Keratinocyte (primary cell): Measurements from ENCODE around the gene BCOR.

Experiments
- EZH2 ChIP-seq: IDR thresholded peaks from one replicate; pipeline ENCODE4 v1.6.1; 2012; ENCODE audit warnings: inconsistent platforms, mild to moderate bottlenecking, low read length, moderate library complexity
- TF ChIP-seq, protein P1 (sequence below), 3 experiments: IDR thresholded peaks in 1 of 3; conservative IDR thresholded peaks in 1 of 3; optimal IDR thresholded peaks in 1 of 3; 2 replicates in 2 of 3; 3 replicates in 1 of 3; pipeline versions ENCODE3 to v1.5.1; 2011; ENCODE audit warnings: low read length in 3 of 3, mild to moderate bottlenecking in 3 of 3, moderate library complexity in 2 of 3, control low read depth in 1 of 3, inconsistent platforms in 1 of 3; ENCODE audit not compliant: insufficient read depth in 2 of 3; ENCODE audit errors: extremely low read depth in 1 of 3

DNA sequence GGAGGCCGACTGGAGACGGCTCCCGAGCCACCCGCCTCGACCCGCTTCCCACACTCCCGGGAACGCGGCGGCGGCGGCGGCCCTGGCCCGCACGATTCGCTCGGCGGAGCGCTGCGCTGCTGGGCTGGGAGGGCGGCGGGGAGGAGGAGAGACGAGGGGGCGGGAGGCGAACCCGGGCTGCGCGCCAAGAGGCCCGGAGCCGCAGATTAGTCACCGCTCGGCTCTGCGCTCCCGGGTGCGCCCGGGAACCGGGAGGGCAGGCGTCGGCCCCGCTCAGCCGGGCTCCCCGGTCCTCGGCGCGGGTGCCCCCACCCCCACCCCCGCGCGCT lies 11.2 kb upstream of the BCOR start:
- TF ChIP-seq, protein P1, sequence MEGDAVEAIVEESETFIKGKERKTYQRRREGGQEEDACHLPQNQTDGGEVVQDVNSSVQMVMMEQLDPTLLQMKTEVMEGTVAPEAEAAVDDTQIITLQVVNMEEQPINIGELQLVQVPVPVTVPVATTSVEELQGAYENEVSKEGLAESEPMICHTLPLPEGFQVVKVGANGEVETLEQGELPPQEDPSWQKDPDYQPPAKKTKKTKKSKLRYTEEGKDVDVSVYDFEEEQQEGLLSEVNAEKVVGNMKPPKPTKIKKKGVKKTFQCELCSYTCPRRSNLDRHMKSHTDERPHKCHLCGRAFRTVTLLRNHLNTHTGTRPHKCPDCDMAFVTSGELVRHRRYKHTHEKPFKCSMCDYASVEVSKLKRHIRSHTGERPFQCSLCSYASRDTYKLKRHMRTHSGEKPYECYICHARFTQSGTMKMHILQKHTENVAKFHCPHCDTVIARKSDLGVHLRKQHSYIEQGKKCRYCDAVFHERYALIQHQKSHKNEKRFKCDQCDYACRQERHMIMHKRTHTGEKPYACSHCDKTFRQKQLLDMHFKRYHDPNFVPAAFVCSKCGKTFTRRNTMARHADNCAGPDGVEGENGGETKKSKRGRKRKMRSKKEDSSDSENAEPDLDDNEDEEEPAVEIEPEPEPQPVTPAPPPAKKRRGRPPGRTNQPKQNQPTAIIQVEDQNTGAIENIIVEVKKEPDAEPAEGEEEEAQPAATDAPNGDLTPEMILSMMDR (optimal IDR thresholded peaks at IDR 0.05 in 1 of 3, IDR thresholded peaks at IDR 0.05 in 1 of 3, conservative IDR thresholded peaks at IDR 0.05 in 1 of 3; ENCODE audit: extremely low read depth in 1 of 3, insufficient read depth in 2 of 3, low read length in 3 of 3), result no peak
- no peak for TF ChIP-seq EZH2
